Esophagus squamous epithelium (tissue), 5 donors: ENCODE results near the gene PPAN. TPM values are rescaled to one million over a fixed set of nuclear protein-coding genes. Genes with fewer than 3 reads are reported as not detected.

Experiments
- DNase-seq: peaks from one replicate; lab custom pipeline; 2025; lab: John Stamatoyannopoulos, UW
- H3K27ac ChIP-seq, 4 donors: fragments of 200-600 bp; sonication (generic); one replicate each; pipeline ENCODE4 v1.5.1; 2016 to 2019; ENCODE audit warnings: mild to moderate bottlenecking in 1 of 4
- H3K27me3 ChIP-seq, 4 donors: fragments of 200-600 bp; sonication (generic); 1 replicate in 3 of 4; 2 replicates in 1 of 4; pipeline versions ENCODE4 v1.5.1 to v1.6.0; 2017 to 2021; ENCODE audit warnings: antibody characterized with exemption in 1 of 4
- H3K36me3 ChIP-seq, 3 donors: fragments of 200-600 bp; sonication (generic); one replicate each; pipeline ENCODE4 v1.5.1; 2016 to 2019
- H3K4me1 ChIP-seq, 3 donors: fragments of 200-600 bp; sonication (generic); one replicate each; pipeline ENCODE4 v1.5.1; 2017 to 2019
- H3K4me3 ChIP-seq, 4 donors: fragments of 200-600 bp; sonication (generic); 1 replicate in 3 of 4; 2 replicates in 1 of 4; pipeline ENCODE4 v1.5.1; 2016 to 2019; ENCODE audit warnings: mild to moderate bottlenecking in 2 of 4, moderate library complexity in 1 of 4
- H3K9me3 ChIP-seq, 3 donors: fragments of 200-600 bp; sonication (generic); one replicate each; pipeline ENCODE4 v1.5.1; 2016 to 2019
- CTCF ChIP-seq, 6 experiments: fragments of 450-650 bp in 4 of 6; fragments of 200-600 bp in 2 of 6; sonication (generic) in 2 of 6; IDR thresholded peaks; one replicate each; pipeline ENCODE4 v1.5.1; 2016 to 2019; ENCODE audit warnings: antibody characterized with exemption in 6 of 6, mild to moderate bottlenecking in 4 of 6, moderate library complexity in 4 of 6
- POLR2A ChIP-seq, 4 donors: fragments of 450-650 bp; IDR thresholded peaks; one replicate each; pipeline ENCODE4 v1.6.1; 2017; ENCODE audit warnings: antibody characterized with exemption in 4 of 4, mild to moderate bottlenecking in 4 of 4, moderate library complexity in 3 of 4
- WGBS, 2 donors: methylation state at CpG; one replicate each; pipeline ENCODE4 v1.1.5; 2018; 5-methylcytosine and 5-hydroxymethylcytosine counted together
- intact Hi-C: fragments of 100-400 bp; cut with DNase I; formaldehyde crosslinking; loops from one replicate; pipeline ENCODE4 v1.15.0; 2022
- total RNA-seq, 4 donors: library from RNA; depleted of rRNA; stranded (reverse); fragments of >200 nt; gene quantifications; one replicate each; pipeline ENCODE4 v1.1.0, GENCODE V29; 2016
- donor health status: DM: yes; HTN: yes; CAD: no.

PPAN gene
- total RNA-seq, 4 donors from 2014 or later = 31.9 to 56.1 (median 39.6) TPM

DNA sequence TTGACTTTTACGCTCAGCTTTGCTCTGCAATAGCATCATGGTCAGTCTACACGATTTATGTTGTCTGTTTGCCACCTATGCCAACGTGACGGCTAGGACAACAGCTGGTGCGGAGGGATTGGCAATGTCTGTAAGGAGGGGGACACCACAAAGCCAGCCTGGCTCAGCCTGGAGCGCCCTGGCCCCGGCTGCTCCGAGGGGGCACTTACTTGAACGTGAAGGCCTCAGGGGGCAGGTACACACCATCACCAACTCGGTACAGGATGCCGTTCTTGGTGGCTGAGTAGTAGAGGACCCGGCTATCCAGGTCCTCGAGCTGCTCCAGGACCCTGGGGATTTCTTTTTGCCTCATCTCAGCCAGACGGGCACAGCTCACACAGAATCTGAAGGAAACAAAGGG, 40.0 kb downstream of the PPAN start:
- no peaks in the 10 kb centered on the region for H3K9me3 ChIP-seq
- no peak overlapping the region for H3K4me3 ChIP-seq
- H3K36me3 ChIP-seq = peaks cover 35 to 100% (median 53%) of the 10 kb centered on the region in 3 donors
- no peak for DNase-seq
- intact Hi-C loops = no loop called here
- H3K27me3 ChIP-seq = no peaks in the 10 kb centered on the region
- no peak for TF ChIP-seq CTCF (IDR thresholded peaks at IDR 0.05)
- TF ChIP-seq POLR2A (IDR thresholded peaks at IDR 0.05) = no peak
- 83 to 90% methylated on average over 5 of the region's 14 CpGs for WGBS, 2 donors
- no peaks in the 10 kb centered on the region for H3K4me1 ChIP-seq
- H3K27ac ChIP-seq = no peak overlapping the region

- no peak for TF ChIP-seq CTCF (IDR thresholded peaks at IDR 0.05)
- TF ChIP-seq POLR2A (IDR thresholded peaks at IDR 0.05) = no peak
- H3K9me3 ChIP-seq = no peaks in the 10 kb centered on the region
- intact Hi-C loops = no loop called here
- no peaks in the 10 kb centered on the region for H3K27me3 ChIP-seq
- H3K27ac ChIP-seq = no peak overlapping the region
- DNase-seq = no peak
- no peaks in the 10 kb centered on the region for H3K4me1 ChIP-seq
- no peak overlapping the region for H3K4me3 ChIP-seq
- 89 to 93% methylated on average over 7 to 9 of the region's 12 CpGs for WGBS, 2 donors
- peaks cover 10 to 99% (median 45%) of the 10 kb centered on the region in 3 donors for H3K36me3 ChIP-seq
These were observed 43.3 kb downstream of the PPAN start for GRCh38 chr19:10149427-10149826.

DNA sequence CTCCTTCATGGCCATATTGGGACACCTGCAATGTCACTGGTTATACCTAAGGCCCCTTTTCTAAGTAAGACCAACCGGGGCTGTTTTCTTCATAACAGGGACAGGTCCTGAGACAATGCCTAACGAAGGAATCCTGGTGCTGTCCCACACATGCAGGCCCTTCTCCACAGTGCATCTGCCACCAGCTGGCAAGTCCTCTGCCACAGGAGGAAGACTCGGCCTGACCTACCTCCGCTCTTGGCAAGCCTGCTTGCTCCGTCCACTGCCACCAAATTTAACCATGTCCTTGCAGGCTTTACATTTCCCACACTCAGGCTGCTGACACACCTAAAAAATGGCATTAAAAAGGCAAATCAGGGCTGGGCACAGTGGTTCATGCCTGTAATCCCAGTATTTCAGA, 45.4 kb downstream of the PPAN start:
- WGBS, 2 donors = 84 to 96% methylated on average over 4 to 5 of the region's 5 CpGs
- DNase-seq = no peak
- peaks cover under 1 to 99% (median 51%) of the 10 kb centered on the region in 3 donors for H3K36me3 ChIP-seq

GRCh38 chr19:10152100-10152499, 45.9 kb downstream of the PPAN start:
- H3K9me3 ChIP-seq = no peaks in the 10 kb centered on the region
- H3K36me3 ChIP-seq = peaks cover 2 to 99% (median 51%) of the 10 kb centered on the region in 3 donors
- H3K4me3 ChIP-seq = no peak overlapping the region
- TF ChIP-seq POLR2A (IDR thresholded peaks at IDR 0.05) = no peak
- TF ChIP-seq CTCF (IDR thresholded peaks at IDR 0.05) = no peak
- 75 to 83% methylated on average over 3 of the region's 3 CpGs for WGBS, 2 donors
- no peaks in the 10 kb centered on the region for H3K27me3 ChIP-seq
- intact Hi-C loops = no loop called here
- no peaks in the 10 kb centered on the region for H3K4me1 ChIP-seq
- DNase-seq = no peak
- no peak overlapping the region for H3K27ac ChIP-seq

More for the DNA sequence above, 45.4 kb downstream of the PPAN start:
- Histone ChIP-seq H3K9me3 (no peaks in the 10 kb centered on the region), H3K4me1 (no peaks in the 10 kb centered on the region), H3K27ac (no peak overlapping the region), H3K4me3 (no peak overlapping the region), H3K27me3 (no peaks in the 10 kb centered on the region)
- no peak for TF ChIP-seq POLR2A (IDR thresholded peaks at IDR 0.05)
- TF ChIP-seq CTCF (IDR thresholded peaks at IDR 0.05) = no peak
- intact Hi-C loops = no loop called here

DNA sequence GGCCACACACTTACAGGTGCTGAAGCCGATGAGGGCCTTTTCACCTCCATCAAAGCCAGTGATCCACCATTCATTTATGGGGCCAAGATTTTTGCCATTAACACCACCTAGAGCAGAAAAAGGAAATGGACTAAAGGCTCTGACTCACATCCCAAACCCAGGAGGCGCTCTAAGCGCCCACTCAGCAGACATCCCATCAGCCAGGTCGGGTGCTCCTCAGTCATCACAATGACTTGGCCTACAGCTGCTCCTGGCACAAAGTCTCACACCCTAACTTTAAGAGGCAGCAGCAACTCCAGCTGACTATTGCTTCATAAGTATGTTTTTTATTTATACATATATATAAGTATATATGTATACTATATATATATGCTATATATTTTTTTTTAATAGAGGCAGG, 49.7 kb downstream of the PPAN start:
- H3K27ac ChIP-seq = no peak overlapping the region
- H3K36me3 ChIP-seq = peaks cover 33 to 99% (median 63%) of the 10 kb centered on the region in 3 donors
- no peak overlapping the region for H3K4me3 ChIP-seq
- no peaks in the 10 kb centered on the region for H3K9me3 ChIP-seq
- WGBS, 2 donors = 83% methylated on average over 3 to 4 of the region's 4 CpGs
- TF ChIP-seq POLR2A (IDR thresholded peaks at IDR 0.05) (no peak), CTCF (IDR thresholded peaks at IDR 0.05) (no peak)
- intact Hi-C loops = no loop called here
- DNase-seq = no peak
- H3K4me1 ChIP-seq = no peaks in the 10 kb centered on the region
- H3K27me3 ChIP-seq = no peaks in the 10 kb centered on the region
